ENCODE measurements around the gene RRAD.

RRAD gene

GRCh38 chr16:66934138-66934838, 9.0 kb upstream of the RRAD start, which contains the start of gene CIAO2B:
CIAO2B (minus strand) TSS chr16:66934402; CDS start chr16:66934364, 38 bp downstream.
- DNase-seq (ENCODE audit: low spot score): peak; percentile 83

GRCh38 chr16:66933776-66934137, 8.4 kb upstream of the RRAD start:
- DNase-seq (ENCODE audit: low spot score): peak; percentile 35

GRCh38 chr16:66932076-66932475, 6.7 kb upstream of the RRAD start:
- no peak for DNase-seq (ENCODE audit: low spot score)

- DNase-seq (ENCODE audit: low spot score): no peak
Measured at GRCh38 chr16:66931665-66932064, 6.3 kb upstream of the RRAD start.

GRCh38 chr16:66930189-66930588, 4.9 kb upstream of the RRAD start:
- DNase-seq (ENCODE audit: low spot score): no peak

DNA sequence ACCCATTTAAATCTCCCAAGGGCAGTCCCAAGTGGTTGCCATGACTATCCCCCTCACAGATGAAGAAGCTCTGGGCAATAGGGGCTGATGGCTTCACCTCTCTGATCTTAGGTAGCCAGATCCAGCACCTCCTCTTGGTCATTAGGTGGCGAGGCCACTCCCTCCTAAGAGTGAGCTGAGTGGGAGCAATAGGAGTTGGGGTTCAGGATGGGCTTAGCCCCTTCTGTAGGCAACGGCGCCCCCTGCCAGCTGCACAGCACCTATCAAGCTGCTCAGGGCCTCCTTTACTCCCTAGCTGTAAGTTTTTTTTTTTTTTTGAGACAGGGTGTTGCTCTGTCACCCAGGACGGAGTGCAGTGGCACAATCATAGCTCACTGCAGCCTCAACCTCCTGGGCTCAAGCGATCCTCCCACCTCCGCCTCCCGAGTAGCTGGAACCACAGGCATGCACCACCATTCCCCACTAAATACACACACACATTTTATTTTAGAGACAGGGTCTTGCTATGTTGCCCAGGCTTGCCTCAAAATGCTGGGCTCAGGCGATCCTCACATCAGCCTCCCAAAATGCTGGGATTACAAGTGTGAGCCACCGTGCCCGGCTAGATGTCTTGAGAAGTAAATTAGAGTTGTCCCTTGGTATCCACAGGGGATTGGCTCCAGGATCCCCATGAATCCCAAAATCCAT, 3.5 kb upstream of the RRAD start:
- DNase-seq (ENCODE audit: low spot score): no peak

DNA sequence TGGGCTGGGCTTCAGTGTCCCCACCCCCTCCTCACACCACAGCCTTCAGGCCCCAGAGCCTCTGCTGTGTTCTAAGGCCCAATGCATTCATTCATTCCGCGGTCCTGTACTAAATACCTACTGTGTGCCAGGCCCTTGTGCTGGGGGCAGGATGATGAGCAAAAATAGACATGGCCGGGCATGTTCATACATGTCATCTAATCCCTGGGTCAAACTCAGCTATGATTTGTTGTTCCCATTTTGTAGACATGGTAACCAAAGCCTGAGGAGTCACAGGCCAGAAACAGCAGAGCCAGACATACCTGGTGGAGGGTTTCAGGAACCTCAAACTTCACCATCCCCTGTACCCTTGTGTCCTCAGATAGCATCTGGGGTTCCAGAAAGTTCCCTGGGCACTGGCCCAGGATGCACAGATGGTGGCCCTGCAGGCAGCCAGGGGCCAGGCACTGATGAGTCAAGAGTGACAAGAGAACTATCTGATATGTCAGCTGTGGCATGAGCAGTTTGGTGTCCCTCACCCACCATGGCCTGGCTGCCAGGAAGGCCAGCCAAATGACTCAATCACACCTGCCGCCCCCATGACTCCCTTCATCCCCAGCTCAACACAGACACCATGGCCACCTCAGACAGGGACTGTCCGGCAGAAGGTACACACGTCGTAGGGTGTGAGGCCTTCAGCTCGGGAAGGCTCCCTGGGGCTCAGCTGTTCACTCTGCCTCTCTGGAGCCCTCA, 2.7 kb upstream of the RRAD start:
- DNase-seq (ENCODE audit: low spot score): no peak

GRCh38 chr16:66926961-66927436, 1.7 kb upstream of the RRAD start:
- DNase-seq (ENCODE audit: low spot score): no peak

DNA sequence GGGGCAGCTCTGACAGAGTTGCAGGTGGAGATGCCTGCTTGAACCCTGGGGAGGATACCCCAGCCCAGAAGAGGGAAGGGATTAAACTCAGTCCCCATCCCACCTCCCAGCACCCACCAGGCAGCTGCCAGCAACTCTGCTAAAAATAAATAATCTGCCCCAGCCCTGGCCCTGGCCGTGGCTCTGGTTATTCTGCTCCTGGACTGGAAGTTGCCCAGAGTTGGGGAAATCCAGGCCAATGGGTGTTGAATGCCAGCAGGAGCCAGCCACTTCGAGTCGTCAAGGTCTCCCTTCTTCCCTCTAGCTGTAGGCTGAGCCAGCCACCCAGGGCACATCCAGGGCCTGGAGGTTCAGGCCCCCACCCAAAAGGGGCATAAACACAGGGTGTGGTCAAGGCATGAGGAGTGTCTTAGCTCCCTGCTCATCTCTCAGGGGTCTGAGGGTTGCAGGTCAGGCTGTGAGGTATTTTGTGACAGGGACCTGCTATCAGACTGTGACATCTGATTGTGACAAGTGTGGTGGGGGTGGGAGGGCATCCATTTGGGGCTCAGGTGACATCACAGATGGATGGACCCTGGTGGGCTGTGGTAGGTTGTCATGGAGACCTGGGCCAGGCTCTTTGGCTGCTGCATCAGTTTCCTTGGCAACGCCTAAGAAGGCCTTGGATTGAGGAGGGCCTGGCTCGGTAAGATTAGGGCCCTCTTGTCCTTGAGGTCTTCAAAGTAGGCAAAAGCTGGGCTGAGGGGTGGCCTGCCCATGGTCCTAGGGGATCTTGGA, 1.0 kb upstream of the RRAD start:
- no peak for DNase-seq (ENCODE audit: low spot score)

GRCh38 chr16:66924527-66925321, 611 bp downstream of the RRAD start:
- DNase-seq (ENCODE audit: low spot score): no peak

DNA sequence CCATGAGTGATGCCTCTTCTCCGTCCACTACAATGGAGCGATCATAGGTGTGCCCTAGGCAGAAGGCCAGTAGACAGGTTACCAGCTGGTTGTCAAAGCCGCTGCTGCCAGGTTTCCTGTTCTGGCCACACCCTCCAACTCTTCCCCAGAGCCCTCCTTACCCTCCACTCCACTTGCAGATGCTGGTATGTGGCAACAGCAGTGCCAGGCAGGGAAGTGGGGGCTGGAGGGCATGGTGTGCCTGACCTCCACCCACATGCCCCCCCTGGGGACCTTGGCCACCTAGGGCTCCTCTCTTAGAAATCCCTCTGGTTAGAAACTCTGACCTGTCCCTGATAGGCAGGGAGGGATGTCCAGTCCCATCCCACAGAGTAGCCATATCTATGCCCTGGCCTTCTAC, 1.5 kb downstream of the RRAD start:
- no peak for DNase-seq (ENCODE audit: low spot score)

DNA sequence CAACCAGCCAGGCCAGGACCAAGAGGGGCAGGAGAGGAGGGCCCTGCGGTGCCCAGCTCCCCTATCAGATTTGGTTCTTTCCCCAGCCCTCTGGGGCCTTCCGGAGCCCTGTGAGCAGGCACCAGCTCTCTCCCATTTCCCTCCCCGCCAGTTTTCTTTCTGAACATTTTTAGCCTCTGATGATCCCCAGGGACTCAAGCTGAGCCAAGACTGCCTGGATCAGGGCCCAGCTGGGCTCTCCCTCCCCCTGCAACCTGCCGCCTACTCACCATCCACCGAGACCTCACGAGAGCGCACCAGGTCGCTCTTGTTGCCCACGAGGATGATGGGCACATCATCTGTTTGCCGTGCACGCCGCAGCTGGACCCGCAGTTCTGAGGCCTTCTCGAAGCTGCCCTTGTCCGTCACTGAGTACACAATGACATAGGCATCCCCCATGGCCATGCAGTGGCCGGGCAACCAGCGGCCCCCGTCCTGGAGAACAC, 2.0 kb downstream of the RRAD start:
- DNase-seq (ENCODE audit: low spot score): no peak

DNA sequence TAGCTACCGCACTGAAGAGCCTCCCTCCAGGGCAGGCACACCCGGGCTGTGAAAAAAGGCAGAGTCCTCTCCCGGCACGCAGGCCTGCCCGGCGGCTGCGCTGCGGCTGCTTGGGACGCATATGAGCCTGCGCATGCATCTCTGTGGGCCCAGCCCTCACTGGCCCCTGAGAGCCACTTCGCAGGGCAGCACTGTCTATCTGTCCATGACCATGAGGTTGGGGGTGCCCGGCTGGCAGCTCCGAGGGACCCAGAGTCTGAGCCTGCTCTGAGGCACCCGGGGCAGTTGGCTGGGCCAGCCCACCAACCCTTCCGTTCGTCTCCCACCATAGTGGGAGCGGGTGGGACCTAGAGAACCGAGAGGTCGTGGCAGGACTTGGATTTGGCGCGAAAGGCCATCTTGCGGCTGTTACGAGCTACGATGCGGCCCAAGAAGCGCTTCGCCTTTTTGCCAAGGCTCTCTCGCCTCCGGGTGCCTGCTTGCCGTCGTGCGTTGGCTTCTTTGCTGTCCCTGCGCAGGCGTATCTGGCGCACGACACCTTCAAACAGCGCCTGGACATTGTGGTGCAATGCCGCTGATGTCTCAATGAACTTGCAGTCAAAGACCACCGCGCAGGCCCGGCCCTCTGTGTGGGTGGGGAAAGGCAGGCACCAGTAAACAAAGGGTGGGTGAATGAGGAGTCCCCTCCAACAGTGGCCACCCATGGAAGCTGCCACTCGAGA, 3.4 kb downstream of the RRAD start:
- DNase-seq (ENCODE audit: low spot score): no peak

DNA sequence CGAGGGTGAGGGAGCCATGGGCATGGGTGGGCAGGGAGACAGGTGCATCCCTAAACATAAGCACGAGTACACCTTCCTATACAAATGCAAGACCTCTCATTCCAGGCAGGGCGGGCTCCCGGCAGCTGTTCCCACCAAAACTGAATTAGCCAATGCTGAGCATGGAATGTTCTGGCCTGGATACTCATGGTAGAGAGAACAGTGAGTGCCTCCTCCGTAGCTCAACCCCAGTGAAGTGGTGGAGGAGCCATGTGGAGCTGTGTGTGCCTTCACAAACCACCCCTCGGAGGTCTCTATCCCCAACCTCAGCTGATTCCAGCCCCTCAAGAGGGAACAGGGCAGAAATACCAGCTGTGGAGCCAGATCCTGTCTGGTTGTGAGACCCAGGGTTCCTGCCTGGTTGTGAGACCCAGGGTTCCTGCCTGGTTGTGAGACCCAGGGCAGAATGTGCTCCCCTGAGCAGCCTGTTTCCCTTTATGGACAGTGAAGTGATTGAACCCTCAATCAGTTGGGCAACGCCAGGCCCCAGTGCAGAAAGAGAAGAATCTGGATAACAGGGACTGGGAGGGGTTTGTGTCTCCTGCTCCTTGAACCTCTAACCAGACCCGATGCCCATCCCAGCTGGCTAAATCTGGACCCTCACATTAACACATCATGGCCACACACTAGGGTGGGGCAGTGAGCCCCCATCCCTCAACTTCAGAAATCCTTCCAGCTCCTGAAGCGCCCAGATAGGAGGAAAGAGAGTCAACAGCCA, 4.2 kb downstream of the RRAD start:
- DNase-seq (ENCODE audit: low spot score): no peak

- DNase-seq (ENCODE audit: low spot score): no peak
Measured at GRCh38 chr16:66920299-66920590, 5.1 kb downstream of the RRAD start.

- no peak for DNase-seq (ENCODE audit: low spot score)
Measured at GRCh38 chr16:66919569-66920298, 5.6 kb downstream of the RRAD start.

DNA sequence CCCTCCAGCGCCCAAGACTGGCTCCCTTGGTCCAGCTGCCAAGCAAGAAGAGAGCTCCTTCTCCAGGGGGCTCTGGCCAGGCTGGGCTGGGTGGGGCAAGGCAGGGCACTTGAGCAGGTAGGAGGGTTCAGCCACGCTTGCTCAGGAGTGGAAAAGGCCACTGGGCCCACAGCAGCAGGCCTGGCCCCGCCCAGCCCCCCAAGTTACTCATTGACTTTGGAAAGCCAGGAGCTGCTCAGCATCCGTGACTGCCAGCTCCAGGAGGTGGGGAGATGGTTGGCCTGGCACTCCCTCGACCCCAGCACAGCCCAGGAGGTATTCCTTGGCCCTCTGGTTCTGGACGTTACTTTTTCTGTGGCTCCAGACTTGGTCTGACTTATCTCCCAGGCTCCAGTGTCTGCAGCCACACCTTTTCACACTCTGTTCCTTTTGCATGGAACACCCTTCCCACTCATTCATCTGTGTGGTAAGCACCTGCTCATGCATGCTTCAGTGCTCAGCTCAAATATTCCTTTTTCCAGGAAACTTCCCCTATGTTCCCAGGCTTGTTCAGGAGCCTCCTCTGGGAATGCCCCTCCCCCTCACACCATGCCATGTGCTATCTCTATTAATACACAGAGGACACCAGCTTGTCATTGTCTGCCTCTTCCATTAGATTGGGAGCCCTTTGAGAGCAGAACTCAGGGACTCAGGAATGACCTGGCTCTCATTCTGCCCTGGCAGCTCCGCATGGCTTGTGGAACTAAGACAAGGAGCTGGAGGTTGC, 6.3 kb downstream of the RRAD start, which contains the start of gene CDH16:
Gene CDH16 (minus strand): TSS at position 83 of the 766 bp plus-strand sequence. CDS start 820 bp downstream, outside the sequence.
- DNase-seq (ENCODE audit: low spot score): no peak

DNA sequence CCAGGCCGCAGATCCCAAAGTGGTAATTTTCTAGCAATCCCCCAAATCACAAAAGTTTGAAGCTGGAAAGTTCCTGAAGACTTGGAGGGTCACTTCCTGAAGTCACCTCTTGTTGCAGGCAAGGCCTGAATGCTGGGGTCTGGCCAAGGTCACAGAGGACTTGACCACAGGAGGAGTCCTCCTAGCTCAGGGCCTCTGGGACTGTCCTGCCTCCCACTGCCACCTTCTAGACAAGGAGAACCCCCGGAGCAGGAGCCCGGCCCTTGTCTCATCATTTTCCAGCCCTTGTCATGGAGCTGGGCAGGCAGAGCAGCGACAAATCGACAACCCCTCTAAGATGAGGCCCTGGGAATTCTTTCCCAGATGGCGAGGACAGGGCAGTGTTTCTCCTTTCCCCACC, 7.0 kb downstream of the RRAD start:
- no peak for DNase-seq (ENCODE audit: low spot score)
